IMR-90 (cell line): ENCODE results near the gene C8A. TPM values are rescaled to one million over a fixed set of nuclear protein-coding genes. Genes with fewer than 3 reads are reported as not detected.
A peak's percentile ranks its signal among the peaks of the same experiment; 100 is the strongest.

ENCODE experiments used
- ATAC-seq: fragments of 200-7000 bp; cut with Tn5 transposase; 2 replicates; pipeline ENCODE4 v1.9.1; 2020; ENCODE audit warnings: low read depth, mild to moderate bottlenecking, moderate library complexity
- BruUV-seq: library from RNA; stranded (reverse); fragments of 400-500 nt; replicated peaks from 2 replicates; lab custom pipeline; 2021; lab: Mats Ljungman, UMichigan
- CTCF ChIA-PET: fragments of 300-600 bp; formaldehyde crosslinking; extraction: SDS; loops from one replicate; lab custom pipeline; 2021; ENCODE audit warnings: antibody characterized with exemption; lab: Yijun Ruan, JAX
- POLR2A ChIA-PET: fragments of 300-600 bp; sonication (Branson Sonifier 250); formaldehyde crosslinking; loops from one replicate; lab custom pipeline; 2022; ENCODE audit warnings: antibody characterized with exemption; ENCODE audit not compliant: unreplicated experiment; lab: Charles Lee
- DNase-seq: peaks from one replicate; pipeline ENCODE4 v3.0.0; 2013
- H2AFZ ChIP-seq: replicated peaks from 2 replicates; pipeline ENCODE3; 2013; ENCODE audit warnings: low read length, mild to moderate bottlenecking; ENCODE audit not compliant: poor library complexity
- H2AK5ac ChIP-seq: 2 replicates; pipeline ENCODE4 v1.6.1; 2013; ENCODE audit warnings: low read depth, low read length, inconsistent platforms
- H2AK9ac ChIP-seq: replicated peaks from 2 replicates; pipeline ENCODE3; 2013; ENCODE audit warnings: mild to moderate bottlenecking, low read depth, low read length, moderate library complexity; ENCODE audit not compliant: poor library complexity
- H2BK120ac ChIP-seq: 2 replicates; pipeline ENCODE4 v1.6.1; 2013; ENCODE audit warnings: low read depth, low read length, inconsistent platforms
- H2BK15ac ChIP-seq: 3 replicates; pipeline ENCODE4 v1.6.1; 2013; ENCODE audit warnings: low read depth, low read length, inconsistent platforms
- H2BK20ac ChIP-seq: 2 replicates; pipeline ENCODE4 v1.6.1; 2013; ENCODE audit warnings: low read depth, mild to moderate bottlenecking, inconsistent platforms, low read length, moderate library complexity
- H2BK5ac ChIP-seq: 2 replicates; pipeline ENCODE4 v1.6.1; 2013; ENCODE audit warnings: mild to moderate bottlenecking, low read depth, low read length, inconsistent platforms; ENCODE audit not compliant: poor library complexity, severe bottlenecking
- H3K14ac ChIP-seq: replicated peaks from 2 replicates; pipeline ENCODE4 v1.6.1; 2013; ENCODE audit warnings: low read depth, low read length, inconsistent platforms
- H3K18ac ChIP-seq: 2 replicates; pipeline ENCODE4 v1.6.1; 2013; ENCODE audit warnings: low read depth, low read length, control low read depth
- H3K23ac ChIP-seq: 2 replicates; pipeline ENCODE4 v1.6.1; 2013; ENCODE audit warnings: low read depth, low read length, inconsistent platforms
- H3K27ac ChIP-seq: 2 replicates; pipeline ENCODE4 v1.5.1; 2013; ENCODE audit warnings: mild to moderate bottlenecking, control low read depth, low read length; ENCODE audit not compliant: insufficient read depth
- H3K27me3 ChIP-seq: 2 replicates; pipeline ENCODE4 v1.6.1; 2013; ENCODE audit warnings: low read length; ENCODE audit not compliant: control insufficient read depth, insufficient read depth
- H3K36me3 ChIP-seq: 2 replicates; pipeline ENCODE4 v1.6.1; 2013; ENCODE audit warnings: low read length, mixed read lengths; ENCODE audit not compliant: control insufficient read depth, insufficient read depth
- H3K4ac ChIP-seq: 2 replicates; pipeline ENCODE4 v1.6.1; 2013; ENCODE audit warnings: low read depth, low read length, inconsistent platforms
- H3K4me1 ChIP-seq: 2 replicates; pipeline ENCODE4 v1.6.1; 2013; ENCODE audit warnings: low read length, mixed read lengths; ENCODE audit not compliant: control insufficient read depth, insufficient read depth
- H3K4me2 ChIP-seq: 2 replicates; pipeline ENCODE4 v1.6.1; 2013; ENCODE audit warnings: low read depth, mild to moderate bottlenecking, control low read depth, low read length, moderate library complexity
- H3K4me3 ChIP-seq: 2 replicates; pipeline ENCODE4 v1.5.1; 2013; ENCODE audit warnings: low read depth, mild to moderate bottlenecking, control low read depth, low read length, moderate library complexity; ENCODE audit not compliant: insufficient read depth
- H3K56ac ChIP-seq: 2 replicates; pipeline ENCODE4 v1.6.1; 2013; ENCODE audit warnings: low read length, inconsistent platforms; ENCODE audit not compliant: insufficient read depth; ENCODE audit errors: extremely low read depth
- H3K79me1 ChIP-seq, 2 experiments: 2 replicates each; pipeline ENCODE4 v1.6.1; 2013; ENCODE audit warnings: low read length in 2 of 2, inconsistent platforms in 1 of 2, low read depth in 1 of 2
- H3K9ac ChIP-seq: 2 replicates; pipeline ENCODE4 v1.6.1; 2013; ENCODE audit warnings: low read depth, low read length, control low read depth
- H3K9me1 ChIP-seq: 2 replicates; pipeline ENCODE4 v1.6.1; 2013; ENCODE audit warnings: low read length, inconsistent platforms; ENCODE audit not compliant: insufficient read depth
- H3K9me3 ChIP-seq: 2 replicates; pipeline ENCODE4 v1.6.1; 2013; ENCODE audit warnings: low read length; ENCODE audit not compliant: control insufficient read depth, insufficient read depth
- H4K20me1 ChIP-seq: 2 replicates; pipeline ENCODE4 v1.6.1; 2013; ENCODE audit warnings: low read length, inconsistent platforms; ENCODE audit not compliant: insufficient read depth
- H4K5ac ChIP-seq: 2 replicates; pipeline ENCODE4 v1.6.1; 2013; ENCODE audit warnings: mild to moderate bottlenecking, low read depth, low read length, control low read depth
- H4K8ac ChIP-seq, 2 experiments: 2 replicates each; pipeline ENCODE4 v1.6.1; 2013; ENCODE audit warnings: low read depth in 2 of 2, low read length in 2 of 2, control low read depth in 1 of 2, inconsistent platforms in 1 of 2
- H4K91ac ChIP-seq: 2 replicates; pipeline ENCODE4 v1.6.1; 2013; ENCODE audit warnings: low read depth, low read length, inconsistent platforms; ENCODE audit not compliant: insufficient read depth
- CHD1 ChIP-seq: IDR thresholded peaks from 2 replicates; pipeline ENCODE4 v1.6.1; 2012; ENCODE audit warnings: low read depth, low read length, improper control_type of control experiment
- CTCF ChIP-seq: conservative IDR thresholded peaks from 2 replicates; pipeline ENCODE4 v1.5.1; 2012; ENCODE audit warnings: mild to moderate bottlenecking, low read depth, low read length, improper control_type of control experiment
- MAFK ChIP-seq: IDR thresholded peaks from 2 replicates; pipeline ENCODE4 v1.6.1; 2012; ENCODE audit warnings: low read depth, low read length, improper control_type of control experiment
- MAZ ChIP-seq: IDR thresholded peaks from 2 replicates; pipeline ENCODE4 v1.6.1; 2012; ENCODE audit warnings: low read depth, mild to moderate bottlenecking, low read length, improper control_type of control experiment, moderate library complexity, borderline replicate concordance
- NFE2L2 ChIP-seq: fragments of 150-350 bp; IDR thresholded peaks from 2 replicates; pipeline ENCODE4 v1.6.1; 2016; ENCODE audit warnings: low read depth, mild to moderate bottlenecking, low read length
- POLR2A ChIP-seq: IDR thresholded peaks from 2 replicates; pipeline ENCODE4 v1.6.1; 2012; ENCODE audit warnings: mild to moderate bottlenecking, low read depth, low read length
- RCOR1 ChIP-seq: IDR thresholded peaks from 2 replicates; pipeline ENCODE4 v1.6.1; 2012; ENCODE audit warnings: mild to moderate bottlenecking, low read length, improper control_type of control experiment; ENCODE audit not compliant: insufficient replicate concordance
- RFX5 ChIP-seq: IDR thresholded peaks from 2 replicates; pipeline ENCODE4 v1.8.0; 2012; ENCODE audit warnings: low read depth, mild to moderate bottlenecking, low read length, moderate library complexity
- SMC3 ChIP-seq: fragments of 150-350 bp; IDR thresholded peaks from 2 replicates; pipeline ENCODE4 v1.6.1; 2016; ENCODE audit warnings: low read depth, mild to moderate bottlenecking, antibody characterized with exemption, low read length, moderate library complexity
- WGBS, 2 experiments: methylation state at CpG; one replicate each; pipeline versions ENCODE4 v1.1.5 to v1.1.7; 2013; ENCODE audit warnings: missing lambda C conversion rate in 2 of 2; ENCODE audit not compliant: insufficient read length in 1 of 2; ENCODE audit errors: extremely low coverage in 2 of 2; 5-methylcytosine and 5-hydroxymethylcytosine counted together
- dilution Hi-C: fragments of 300-500 bp; cut with HindIII; formaldehyde crosslinking; loops from one replicate; pipeline ENCODE4 v1.14.3; 2018; ENCODE audit warnings: low sequenced_read_pairs; ENCODE audit not compliant: unreplicated experiment
- in situ Hi-C: fragments of 300-500 bp; cut with MboI; formaldehyde crosslinking; loops from 3 replicates; pipeline ENCODE4 v1.14.3; 2019; ENCODE audit warnings: low sequenced_read_pairs, inconsistent platforms, mixed read lengths
- intact Hi-C: fragments of 100-400 bp; cut with micrococcal nuclease; formaldehyde crosslinking; loops from 2 replicates; pipeline ENCODE4 v1.10.0; 2022
- polyA plus RNA-seq, 3 experiments: library from polyadenylated mRNA; depleted of rRNA; stranded (reverse); fragments of >200 nt; gene quantifications; 2 replicates each; pipeline ENCODE4 v1.2.3, GENCODE V29; 2012; ENCODE audit warnings: low replicate concordance in 1 of 3
- total RNA-seq: library from RNA; depleted of rRNA; stranded (reverse); fragments of >200 nt; gene quantifications from 2 replicates; pipeline ENCODE4 v1.2.3, GENCODE V29; 2012

The C8A gene
- total and polyA plus RNA-seq, 2 of the 4 experiments (the other 2 are of a cell fraction), result not detected

GRCh38 chr1:56824938-56825337 is 29.7 kb upstream of the C8A start:
- no peak overlapping the region for H3K27ac ChIP-seq
- H4K20me1 ChIP-seq, result no peaks in the 10 kb centered on the region
- H3K14ac ChIP-seq, result 0 out of 2 replicates have a peak overlapping the region, but pooled peaks have one; percentile 50
- no peak for ATAC-seq
- H3K36me3 ChIP-seq, result no peaks in the 10 kb centered on the region
- no peak overlapping the region for H2AFZ ChIP-seq
- H3K9ac ChIP-seq, result no peak overlapping the region
- H3K27me3 ChIP-seq, result no peaks in the 10 kb centered on the region
- POLR2A ChIA-PET, result no interaction called here
- dilution Hi-C loops, result no loop called here
- H4K91ac ChIP-seq, result peak overlapping the region; percentile 14; the same call in 1 of the 2 replicates
- H3K18ac ChIP-seq, result no peak overlapping the region
- peak overlapping the region; percentile 17; the same call in 2 of the 3 replicates for H2BK15ac ChIP-seq
- peak overlapping the region; percentile 80 for H2BK20ac ChIP-seq
- H3K4me1 ChIP-seq, result peaks cover 10% of the 10 kb centered on the region
- peak overlapping the region; percentile 34; the same call in 1 of the 2 replicates for H3K4ac ChIP-seq
- H3K56ac ChIP-seq, result no peak overlapping the region
- BruUV-seq, result no TSS peak
- H3K4me3 ChIP-seq, result no peak overlapping the region
- no peak overlapping the region for H3K23ac ChIP-seq
- CTCF ChIA-PET, result no interaction called here
- no peak overlapping the region for H4K8ac ChIP-seq
- H3K4me2 ChIP-seq, result no peak overlapping the region
- peaks cover 9% of the 10 kb centered on the region for H3K9me1 ChIP-seq
- H2AK9ac ChIP-seq, result peak overlapping the region; percentile 22
- WGBS, 2 experiments, result no CpG with 5 or more reads among the region's 1 CpG
- no peaks in the 10 kb centered on the region for H3K79me1 ChIP-seq
- H2AK5ac ChIP-seq, result no peak overlapping the region
- no peak overlapping the region for H4K5ac ChIP-seq
- peak; percentile 18 for DNase-seq
- H2BK5ac ChIP-seq, result no peak overlapping the region
- TF ChIP-seq NFE2L2, result no peak
- no peak for TF ChIP-seq MAFK
- no peak for TF ChIP-seq CTCF
- no peak for TF ChIP-seq CHD1
- TF ChIP-seq MAZ, result no peak
- TF ChIP-seq RFX5, result no peak
- TF ChIP-seq SMC3, result no peak
- no peak for TF ChIP-seq RCOR1
- TF ChIP-seq POLR2A, result no peak
- peak overlapping the region; percentile 69 for H2BK120ac ChIP-seq
- H3K9me3 ChIP-seq, result no peaks in the 10 kb centered on the region
- intact Hi-C loops, result loop anchor here (10.0 kb wide), 1 partner anchor 520 kb away; no protein-coding TSS in a partner anchor
- in situ Hi-C loops, result loop anchor here (5.0 to 25.0 kb wide), 3 partner anchors 662 to 1543 kb away; no protein-coding TSS in a partner anchor
